Medulla oblongata (tissue), 1 donor: ENCODE data around the gene OGFOD2.

Experiments used
- DNase-seq: peaks from one replicate; pipeline ENCODE4 v3.0.0-alpha.2; 2015; ENCODE audit errors: extremely low spot score

The OGFOD2 gene

GRCh38 chr12:122977153-122977552 lies 2.1 kb downstream of the OGFOD2 start:
- DNase-seq, result no peak

GRCh38 chr12:122977655-122978392 lies 2.8 kb downstream of the OGFOD2 start:
- no peak for DNase-seq

GRCh38 chr12:122978507-122978955 lies 3.5 kb downstream of the OGFOD2 start:
- no peak for DNase-seq

- no peak for DNase-seq
These were observed 4.2 kb downstream of the OGFOD2 start for GRCh38 chr12:122979001-122979907.

- no peak for DNase-seq
These were observed 4.8 kb downstream of the OGFOD2 start for GRCh38 chr12:122979908-122980182.

GRCh38 chr12:122980183-122981035 lies 5.4 kb downstream of the OGFOD2 start, which contains the start of gene ARL6IP4:
ARL6IP4 (plus strand) TSS chr12:122980681; CDS start chr12:122981140, 459 bp downstream.
- peak; percentile 67 for DNase-seq

- DNase-seq, result no peak
These were observed 6.0 kb downstream of the OGFOD2 start for GRCh38 chr12:122981036-122981471.

GRCh38 chr12:122981587-122982476 lies 6.8 kb downstream of the OGFOD2 start:
- DNase-seq, result no peak

GRCh38 chr12:122982477-122982815 lies 7.4 kb downstream of the OGFOD2 start:
- no peak for DNase-seq

GRCh38 chr12:122982963-122983788 lies 8.1 kb downstream of the OGFOD2 start:
- DNase-seq, result no peak

GRCh38 chr12:122983789-122984515 lies 8.9 kb downstream of the OGFOD2 start:
- DNase-seq, result no peak

- DNase-seq, result peak; percentile 57
These were observed 9.7 kb downstream of the OGFOD2 start for GRCh38 chr12:122984612-122985337.

GRCh38 chr12:122985338-122986257 lies 10.6 kb downstream of the OGFOD2 start:
- no peak for DNase-seq

GRCh38 chr12:122986258-122986871 lies 11.3 kb downstream of the OGFOD2 start:
- no peak for DNase-seq

GRCh38 chr12:122987086-122987951 lies 12.3 kb downstream of the OGFOD2 start:
- no peak for DNase-seq

- DNase-seq, result no peak
These were observed 13.0 kb downstream of the OGFOD2 start for GRCh38 chr12:122988036-122988435.
